ENCODE data around the gene WDR18.

The WDR18 gene

GRCh38 chr19:964761-965694 is 19.1 kb upstream of the WDR18 start:
- peak in 1 of 5 experiments; percentile 65 for DNase-seq

GRCh38 chr19:966485-967088 is 17.6 kb upstream of the WDR18 start:
- no peak for DNase-seq

GRCh38 chr19:970695-971094 is 13.4 kb upstream of the WDR18 start:
- DNase-seq = no peak

GRCh38 chr19:971795-972194 is 12.3 kb upstream of the WDR18 start:
- no peak for DNase-seq

GRCh38 chr19:972281-972680 is 11.9 kb upstream of the WDR18 start:
- no peak for DNase-seq

GRCh38 chr19:973726-974563 is 10.2 kb upstream of the WDR18 start:
- DNase-seq = no peak

- no peak for DNase-seq
These were observed 9.4 kb upstream of the WDR18 start for GRCh38 chr19:974564-975257.

GRCh38 chr19:976476-976875 is 7.7 kb upstream of the WDR18 start:
- DNase-seq = no peak

GRCh38 chr19:977058-977464 is 7.1 kb upstream of the WDR18 start:
- DNase-seq = no peak

- DNase-seq = no peak
These were observed 4.8 kb upstream of the WDR18 start for GRCh38 chr19:979318-979741.

- DNase-seq = no peak
These were observed 3.8 kb upstream of the WDR18 start for GRCh38 chr19:980133-980998.

GRCh38 chr19:982567-983170 is 1.5 kb upstream of the WDR18 start:
- DNase-seq = peak; percentile 56 to 70 (median 64)

GRCh38 chr19:986083-986482 is 1.9 kb downstream of the WDR18 start:
- DNase-seq = no peak

- no peak for DNase-seq
These were observed 3.9 kb downstream of the WDR18 start for GRCh38 chr19:988081-988480.

GRCh38 chr19:988510-988909 is 4.4 kb downstream of the WDR18 start:
- DNase-seq = no peak

GRCh38 chr19:989381-990081 is 5.4 kb downstream of the WDR18 start:
- no peak for DNase-seq

GRCh38 chr19:990119-990571 is 6.0 kb downstream of the WDR18 start:
- no peak for DNase-seq

- no peak for DNase-seq
These were observed 6.6 kb downstream of the WDR18 start for GRCh38 chr19:990746-991145.

- peak; percentile 28 to 67 (median 38) for DNase-seq
These were observed 7.2 kb downstream of the WDR18 start for GRCh38 chr19:991174-991931.

Measured in T-helper 2 cell (primary cell).